Skeletal muscle satellite cell (primary cell): Measurements from ENCODE around the gene RREB1.

Experiments used
- H3K27me3 ChIP-seq: 2 replicates; pipeline ENCODE4 v1.7.0; 2013; ENCODE audit warnings: low read length; ENCODE audit not compliant: control insufficient read depth, insufficient read depth
- H3K36me3 ChIP-seq: 2 replicates; pipeline ENCODE4 v1.7.0; 2013; ENCODE audit warnings: mild to moderate bottlenecking, control low read depth, low read length; ENCODE audit not compliant: insufficient read depth
- H3K4me1 ChIP-seq: 2 replicates; pipeline ENCODE4 v1.7.0; 2013; ENCODE audit warnings: low read length; ENCODE audit not compliant: control insufficient read depth, insufficient read depth
- H3K4me2 ChIP-seq: 2 replicates; pipeline ENCODE4 v1.7.0; 2013; ENCODE audit warnings: mild to moderate bottlenecking, low read length
- H3K4me3 ChIP-seq: 2 replicates; pipeline ENCODE4 v1.7.0; 2013; ENCODE audit warnings: low read length
- H3K9ac ChIP-seq: 2 replicates; pipeline ENCODE4 v1.7.0; 2013; ENCODE audit warnings: mild to moderate bottlenecking, low read depth, low read length, moderate library complexity
- H3K9me3 ChIP-seq: replicated peaks from 2 replicates; pipeline ENCODE4 v1.7.0; 2013; ENCODE audit warnings: mild to moderate bottlenecking, control low read depth, low read length

RREB1 gene

GRCh38 chr6:7194657-7195056 lies 86.9 kb downstream of the RREB1 start:
- H3K27me3 ChIP-seq: no peaks in the 10 kb centered on the region
- peaks cover 7% of the 10 kb centered on the region for H3K4me1 ChIP-seq
- no peaks in the 10 kb centered on the region for H3K9me3 ChIP-seq
- no peak overlapping the region for H3K4me3 ChIP-seq
- H3K4me2 ChIP-seq: no peak overlapping the region
- H3K36me3 ChIP-seq: peaks cover 32% of the 10 kb centered on the region
- no peak overlapping the region for H3K9ac ChIP-seq

- Histone ChIP-seq H3K27me3 (no peaks in the 10 kb centered on the region), H3K36me3 (peaks cover 24% of the 10 kb centered on the region), H3K9me3 (no peaks in the 10 kb centered on the region), H3K4me2 (no peak overlapping the region), H3K4me1 (peaks cover 7% of the 10 kb centered on the region), H3K4me3 (no peak overlapping the region), H3K9ac (no peak overlapping the region)
These were observed 87.7 kb downstream of the RREB1 start for GRCh38 chr6:7195339-7196018.

- no peaks in the 10 kb centered on the region for H3K9me3 ChIP-seq
- H3K27me3 ChIP-seq: no peaks in the 10 kb centered on the region
- peaks cover 7% of the 10 kb centered on the region for H3K4me1 ChIP-seq
- no peak overlapping the region for H3K9ac ChIP-seq
- H3K4me3 ChIP-seq: no peak overlapping the region
- peaks cover 22% of the 10 kb centered on the region for H3K36me3 ChIP-seq
- H3K4me2 ChIP-seq: no peak overlapping the region
These were observed 88.2 kb downstream of the RREB1 start for GRCh38 chr6:7196019-7196402.

GRCh38 chr6:7196685-7197283 lies 89.0 kb downstream of the RREB1 start:
- Histone ChIP-seq H3K4me1 (peaks cover 7% of the 10 kb centered on the region), H3K4me2 (no peak overlapping the region), H3K27me3 (no peaks in the 10 kb centered on the region), H3K9me3 (no peaks in the 10 kb centered on the region), H3K36me3 (peaks cover 22% of the 10 kb centered on the region), H3K9ac (no peak overlapping the region), H3K4me3 (no peak overlapping the region)

GRCh38 chr6:7197747-7198146 lies 90.0 kb downstream of the RREB1 start:
- Histone ChIP-seq H3K9ac (no peak overlapping the region), H3K4me2 (no peak overlapping the region), H3K4me3 (no peak overlapping the region), H3K4me1 (peaks cover 7% of the 10 kb centered on the region), H3K27me3 (no peaks in the 10 kb centered on the region), H3K36me3 (peaks cover 31% of the 10 kb centered on the region), H3K9me3 (no peaks in the 10 kb centered on the region)

GRCh38 chr6:7198833-7199800 lies 91.4 kb downstream of the RREB1 start:
- no peaks in the 10 kb centered on the region for H3K9me3 ChIP-seq
- no peak overlapping the region for H3K9ac ChIP-seq
- H3K4me1 ChIP-seq: peaks cover 7% of the 10 kb centered on the region
- H3K4me2 ChIP-seq: no peak overlapping the region
- H3K4me3 ChIP-seq: no peak overlapping the region
- no peaks in the 10 kb centered on the region for H3K27me3 ChIP-seq
- H3K36me3 ChIP-seq: peaks cover 43% of the 10 kb centered on the region

- Histone ChIP-seq H3K4me3 (no peak overlapping the region), H3K27me3 (no peaks in the 10 kb centered on the region), H3K9me3 (no peaks in the 10 kb centered on the region), H3K4me1 (peaks cover 6% of the 10 kb centered on the region), H3K36me3 (peaks cover 42% of the 10 kb centered on the region), H3K4me2 (no peak overlapping the region), H3K9ac (no peak overlapping the region)
These were observed 93.1 kb downstream of the RREB1 start for GRCh38 chr6:7200598-7201443.

GRCh38 chr6:7201444-7201731 lies 93.6 kb downstream of the RREB1 start:
- Histone ChIP-seq H3K27me3 (no peaks in the 10 kb centered on the region), H3K4me3 (no peak overlapping the region), H3K9me3 (no peaks in the 10 kb centered on the region), H3K9ac (no peak overlapping the region), H3K36me3 (peaks cover 46% of the 10 kb centered on the region), H3K4me1 (peaks cover 4% of the 10 kb centered on the region), H3K4me2 (no peak overlapping the region)

GRCh38 chr6:7201732-7202541 lies 94.2 kb downstream of the RREB1 start:
- H3K4me1 ChIP-seq: peaks cover 4% of the 10 kb centered on the region
- peaks cover 44% of the 10 kb centered on the region for H3K36me3 ChIP-seq
- no peak overlapping the region for H3K9ac ChIP-seq
- H3K4me3 ChIP-seq: no peak overlapping the region
- H3K27me3 ChIP-seq: no peaks in the 10 kb centered on the region
- no peak overlapping the region for H3K4me2 ChIP-seq
- no peaks in the 10 kb centered on the region for H3K9me3 ChIP-seq

GRCh38 chr6:7202950-7203349 lies 95.2 kb downstream of the RREB1 start:
- Histone ChIP-seq H3K4me3 (no peak overlapping the region), H3K4me2 (no peak overlapping the region), H3K36me3 (peaks cover 34% of the 10 kb centered on the region), H3K4me1 (peaks cover 4% of the 10 kb centered on the region), H3K27me3 (no peaks in the 10 kb centered on the region), H3K9ac (no peak overlapping the region), H3K9me3 (no peaks in the 10 kb centered on the region)
